Activated T-helper 2 cell treated with anti-CD3 and anti-CD28 coated beads, Interferon-gamma antibody, Interleukin-2, Interleukin-4, amounts not matched to agents 10 μg/mL and 5 μg/mL and 100 μg/mL, durations not matched to agents 14 hours and 24 hours and 36 hours (primary cell): ENCODE results near the gene ATG3. TPM values are rescaled to one million over a fixed set of nuclear protein-coding genes. Genes with fewer than 3 reads are reported as not detected.
"Not testable (repeated sequence)": the region's sequence is repeated elsewhere in the genome, so short reads cannot be mapped to it uniquely, and the experiment has no call there.

Experiments used
- DNase-seq: peaks from one replicate; pipeline ENCODE4 v3.0.0; 2021; ENCODE audit warnings: low spot score
- H3K27ac Mint-ChIP-seq: one replicate; pipeline ENCODE4 v1.8.0; 2021; ENCODE audit warnings: mixed read lengths
- H3K27me3 Mint-ChIP-seq: one replicate; pipeline ENCODE4 v1.8.0; 2021; ENCODE audit warnings: low read depth, mixed read lengths
- H3K36me3 Mint-ChIP-seq: one replicate; pipeline ENCODE4 v1.8.0; 2021; ENCODE audit warnings: low read depth, mixed read lengths
- H3K4me1 Mint-ChIP-seq: one replicate; pipeline ENCODE4 v1.8.0; 2021; ENCODE audit warnings: low read depth, mixed read lengths
- H3K4me3 Mint-ChIP-seq: one replicate; pipeline ENCODE4 v1.8.0; 2021; ENCODE audit warnings: low read depth, mild to moderate bottlenecking, moderate library complexity, mixed read lengths
- H3K9me3 Mint-ChIP-seq: one replicate; pipeline ENCODE4 v1.8.0; 2021; ENCODE audit warnings: mixed read lengths
- intact Hi-C: fragments of 100-400 bp; cut with micrococcal nuclease; formaldehyde crosslinking; loops from one replicate; pipeline ENCODE4 v1.15.1; 2023
- total RNA-seq: library from RNA; stranded (reverse); gene quantifications from 2 replicates; pipeline ENCODE4 v1.2.3, GENCODE V29; 2022

Gene ATG3
- total RNA-seq, 1 donor from 2014 or later, result 61.6 TPM

DNA sequence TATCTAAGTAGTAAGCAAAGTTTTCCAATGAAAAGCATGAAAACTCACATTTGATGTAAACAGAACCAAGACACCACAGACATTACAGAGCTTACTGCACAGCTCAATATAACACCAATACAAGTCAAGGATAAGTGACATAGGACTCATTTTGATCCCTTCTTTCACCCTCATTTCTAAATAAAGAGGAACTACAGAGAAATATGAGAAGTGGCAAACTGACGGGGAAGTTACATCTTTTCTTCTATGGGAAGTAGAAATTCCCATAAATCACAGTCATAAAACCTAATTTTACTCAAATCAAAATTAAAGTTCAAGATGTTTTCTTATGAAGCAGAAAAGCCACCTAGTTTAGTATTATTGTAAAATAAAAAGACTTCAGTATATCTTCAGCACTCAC lies 3.8 kb downstream of the ATG3 start:
- Mint-ChIP-seq H3K27me3 (no peaks in the 10 kb centered on the region), H3K27ac (peak overlapping the region; percentile 4), H3K36me3 (peaks cover 49% of the 10 kb centered on the region), H3K4me3 (no peak overlapping the region), H3K4me1 (peaks cover 45% of the 10 kb centered on the region), H3K9me3 (peaks cover 2% of the 10 kb centered on the region)
- DNase-seq, result no peak
- intact Hi-C loops, result no loop called here

GRCh38 chr3:112555535-112556170 lies 6.1 kb downstream of the ATG3 start:
- no peaks in the 10 kb centered on the region for H3K27me3 Mint-ChIP-seq
- H3K4me3 Mint-ChIP-seq, result peak overlapping the region; percentile 27
- peaks cover 41% of the 10 kb centered on the region for H3K4me1 Mint-ChIP-seq
- peaks cover 12% of the 10 kb centered on the region for H3K9me3 Mint-ChIP-seq
- H3K36me3 Mint-ChIP-seq, result peaks cover 67% of the 10 kb centered on the region
- H3K27ac Mint-ChIP-seq, result peak overlapping the region; percentile 29
- no peak for DNase-seq
- intact Hi-C loops, result no loop called here

DNA sequence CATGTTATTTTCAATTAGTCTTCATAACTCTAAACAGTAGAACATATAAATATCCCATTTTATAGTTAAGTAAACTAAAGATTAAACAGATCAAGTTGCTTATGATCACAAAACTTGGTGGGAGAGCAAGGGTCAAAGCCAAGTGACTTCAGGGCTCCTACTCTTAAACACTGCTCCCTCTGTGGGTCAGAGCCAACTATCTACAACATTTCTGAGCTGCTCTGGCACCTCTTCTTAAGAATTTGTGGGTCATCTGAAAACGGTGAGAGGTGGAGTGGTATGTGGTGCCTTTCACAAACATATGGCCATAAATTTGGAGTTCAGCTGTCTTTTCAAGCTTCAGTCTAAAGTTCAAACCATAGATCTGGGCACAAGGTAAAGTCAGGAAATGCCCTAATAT lies 10.9 kb downstream of the ATG3 start:
- intact Hi-C loops, result no loop called here

DNA sequence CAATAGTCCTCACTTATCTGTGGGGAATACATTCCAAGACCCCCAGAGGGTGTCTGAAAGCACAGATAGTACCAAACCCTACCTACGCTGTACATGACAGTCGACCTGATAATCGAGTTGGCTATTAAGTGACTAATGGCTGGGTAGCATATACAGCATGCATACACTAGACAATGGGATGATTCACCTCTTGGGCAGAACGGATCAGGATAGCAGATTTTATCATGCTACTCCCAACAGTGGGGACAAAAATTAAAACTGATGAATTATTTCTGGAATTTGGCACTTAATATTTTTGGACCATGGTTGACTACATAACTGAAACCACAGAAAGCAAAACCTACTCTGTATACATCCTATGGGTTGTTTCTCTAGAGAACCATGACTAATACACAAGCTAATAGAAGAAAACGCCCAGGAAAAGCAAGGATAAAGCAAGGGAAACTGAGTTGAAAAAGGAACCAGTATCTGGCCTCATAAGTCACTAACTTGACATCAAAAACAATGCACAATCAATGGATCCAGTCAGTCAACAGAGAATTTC lies 15.5 kb downstream of the ATG3 start:
- H3K27ac Mint-ChIP-seq, result no peak overlapping the region
- peaks cover 58% of the 10 kb centered on the region for H3K36me3 Mint-ChIP-seq

More for the DNA sequence above, 10.9 kb downstream of the ATG3 start:
- Mint-ChIP-seq H3K27ac (no peak overlapping the region), H3K9me3 (peaks cover 12% of the 10 kb centered on the region), H3K36me3 (peaks cover 59% of the 10 kb centered on the region), H3K27me3 (no peaks in the 10 kb centered on the region), H3K4me1 (peaks cover 24% of the 10 kb centered on the region), H3K4me3 (no peak overlapping the region)
- DNase-seq, result no peak

GRCh38 chr3:112539825-112540650 lies 21.7 kb downstream of the ATG3 start:
- Mint-ChIP-seq H3K4me1 (peaks cover 16% of the 10 kb centered on the region), H3K36me3 (peaks cover 83% of the 10 kb centered on the region)

More for the DNA sequence above, 15.5 kb downstream of the ATG3 start:
- H3K27me3 Mint-ChIP-seq, result no peaks in the 10 kb centered on the region
- peaks cover 10% of the 10 kb centered on the region for H3K4me1 Mint-ChIP-seq
- intact Hi-C loops, result no loop called here
- no peaks in the 10 kb centered on the region for H3K9me3 Mint-ChIP-seq
- no peak overlapping the region for H3K4me3 Mint-ChIP-seq
- DNase-seq, result no peak

DNA sequence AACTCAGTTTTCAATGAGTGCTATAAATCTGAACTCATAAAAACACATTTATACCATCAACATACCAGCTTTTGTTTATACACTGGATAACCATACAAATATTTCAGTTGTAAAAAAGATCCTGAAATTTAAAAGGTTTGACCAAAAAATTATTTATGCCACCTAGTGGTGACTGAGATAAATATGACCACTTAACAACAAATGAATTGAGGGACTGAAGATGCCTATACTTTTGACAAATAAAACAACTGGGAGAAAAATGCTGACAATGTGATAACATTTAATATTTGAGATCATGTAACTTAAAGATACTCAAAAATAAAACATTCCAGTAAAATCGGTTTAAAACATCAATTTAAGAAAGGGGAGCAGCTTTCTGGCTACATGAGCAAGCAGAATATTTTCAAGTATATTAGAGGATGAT lies 30.4 kb downstream of the ATG3 start:
- Mint-ChIP-seq H3K4me3 (no peak overlapping the region), H3K27ac (no peak overlapping the region), H3K4me1 (peaks cover 4% of the 10 kb centered on the region), H3K9me3 (no peaks in the 10 kb centered on the region), H3K36me3 (peaks cover 46% of the 10 kb centered on the region), H3K27me3 (no peaks in the 10 kb centered on the region)
- intact Hi-C loops, result loop anchor here (2.0 kb wide), 2 partner anchors 205 to 395 kb away; no protein-coding TSS in a partner anchor
- DNase-seq, result no peak

More at GRCh38 chr3:112539825-112540650, 21.7 kb downstream of the ATG3 start:
- no peak for DNase-seq
- peak overlapping the region; percentile 10 for H3K27ac Mint-ChIP-seq
- no peaks in the 10 kb centered on the region for H3K27me3 Mint-ChIP-seq
- H3K9me3 Mint-ChIP-seq, result no peaks in the 10 kb centered on the region
- intact Hi-C loops, result no loop called here
- H3K4me3 Mint-ChIP-seq, result no peak overlapping the region

DNA sequence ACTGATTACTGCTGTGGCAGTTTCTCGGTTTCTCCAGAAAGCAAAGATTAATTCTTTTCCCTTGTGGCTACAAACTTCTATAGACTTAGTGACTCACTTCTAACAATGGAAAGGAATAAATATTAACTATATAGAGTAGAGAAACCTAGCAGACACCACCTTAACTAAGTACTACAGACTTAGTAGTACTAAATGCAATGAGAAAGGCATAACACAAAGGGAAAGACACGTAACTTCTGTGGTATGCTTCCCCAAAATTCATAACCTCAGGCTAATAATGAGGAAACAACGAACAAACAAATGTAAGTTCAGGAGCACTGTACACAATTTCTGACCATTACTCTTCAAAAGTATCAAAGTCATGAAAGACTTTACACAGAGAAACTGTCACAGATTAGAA lies 31.2 kb downstream of the ATG3 start:
- Mint-ChIP-seq H3K9me3 (no peaks in the 10 kb centered on the region), H3K4me3 (no peak overlapping the region), H3K27ac (no peak overlapping the region), H3K36me3 (peaks cover 40% of the 10 kb centered on the region), H3K27me3 (no peaks in the 10 kb centered on the region), H3K4me1 (peaks cover 2% of the 10 kb centered on the region)
- DNase-seq, result no peak
- intact Hi-C loops, result loop anchor here (2.0 kb wide), 2 partner anchors 204 to 394 kb away; no protein-coding TSS in a partner anchor

DNA sequence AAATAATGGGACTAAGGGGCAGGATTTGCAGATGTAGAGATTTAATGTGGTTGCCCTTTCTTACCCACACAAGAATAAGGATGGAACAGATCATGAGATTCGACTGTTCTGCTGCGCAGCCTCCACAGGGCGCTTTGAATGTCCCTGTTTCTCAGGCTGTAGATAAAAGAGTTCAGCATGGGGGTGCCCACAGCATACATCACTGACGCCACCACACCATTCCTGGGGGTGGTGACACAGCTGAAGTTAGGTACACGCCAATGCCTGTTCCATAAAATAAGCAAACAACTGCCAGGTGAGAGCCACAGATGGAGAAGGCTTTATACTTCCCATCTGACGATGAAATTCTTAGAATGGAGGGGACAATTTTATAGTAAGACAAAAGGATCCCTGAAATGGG lies 37.6 kb downstream of the ATG3 start:
- H3K27me3 Mint-ChIP-seq, H3K27ac Mint-ChIP-seq, DNase-seq, intact Hi-C loops, H3K4me3 Mint-ChIP-seq, H3K9me3 Mint-ChIP-seq, H3K36me3 Mint-ChIP-seq: not testable (repeated sequence)
- H3K4me1 Mint-ChIP-seq, result peaks cover 14% of the 10 kb centered on the region

- H3K4me3 Mint-ChIP-seq, result no peak overlapping the region
- H3K9me3 Mint-ChIP-seq, result peaks cover 11% of the 10 kb centered on the region
- DNase-seq, result no peak
- H3K27me3 Mint-ChIP-seq, result no peaks in the 10 kb centered on the region
- H3K27ac Mint-ChIP-seq, result no peak overlapping the region
- intact Hi-C loops, result loop anchor here (1.0 to 5.0 kb wide), 7 partner anchors 29 to 407 kb away; no protein-coding TSS in a partner anchor
- H3K36me3 Mint-ChIP-seq, result peaks cover 15% of the 10 kb centered on the region
- peaks cover 27% of the 10 kb centered on the region for H3K4me1 Mint-ChIP-seq
These were observed 42.2 kb downstream of the ATG3 start for GRCh38 chr3:112519424-112520001.

DNA sequence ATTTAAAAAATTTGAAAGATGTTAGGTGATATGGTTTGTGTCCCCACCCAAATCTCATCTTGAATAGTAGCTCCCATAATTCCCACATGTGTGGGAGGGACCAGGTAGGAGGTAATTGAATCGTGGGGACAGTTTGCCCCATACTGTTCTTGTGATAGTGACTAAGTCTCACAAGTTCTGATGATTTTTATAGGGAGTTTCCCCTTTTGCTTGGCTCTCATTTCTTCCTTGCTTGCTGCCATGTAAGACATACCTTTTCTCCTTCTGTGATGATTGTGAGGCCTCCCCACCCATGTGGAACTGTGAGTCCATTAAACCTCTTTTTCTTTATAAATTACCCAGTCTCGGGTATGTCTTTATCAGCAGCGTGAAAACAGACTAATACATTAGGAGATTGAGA lies 42.8 kb downstream of the ATG3 start:
- peaks cover 26% of the 10 kb centered on the region for H3K4me1 Mint-ChIP-seq
- H3K4me3 Mint-ChIP-seq, H3K27ac Mint-ChIP-seq, DNase-seq, H3K27me3 Mint-ChIP-seq: not testable (repeated sequence)
- peaks cover 11% of the 10 kb centered on the region for H3K9me3 Mint-ChIP-seq
- peaks cover 18% of the 10 kb centered on the region for H3K36me3 Mint-ChIP-seq
- intact Hi-C loops, result loop anchor here (1.0 to 5.0 kb wide), 7 partner anchors 28 to 407 kb away; no protein-coding TSS in a partner anchor

DNA sequence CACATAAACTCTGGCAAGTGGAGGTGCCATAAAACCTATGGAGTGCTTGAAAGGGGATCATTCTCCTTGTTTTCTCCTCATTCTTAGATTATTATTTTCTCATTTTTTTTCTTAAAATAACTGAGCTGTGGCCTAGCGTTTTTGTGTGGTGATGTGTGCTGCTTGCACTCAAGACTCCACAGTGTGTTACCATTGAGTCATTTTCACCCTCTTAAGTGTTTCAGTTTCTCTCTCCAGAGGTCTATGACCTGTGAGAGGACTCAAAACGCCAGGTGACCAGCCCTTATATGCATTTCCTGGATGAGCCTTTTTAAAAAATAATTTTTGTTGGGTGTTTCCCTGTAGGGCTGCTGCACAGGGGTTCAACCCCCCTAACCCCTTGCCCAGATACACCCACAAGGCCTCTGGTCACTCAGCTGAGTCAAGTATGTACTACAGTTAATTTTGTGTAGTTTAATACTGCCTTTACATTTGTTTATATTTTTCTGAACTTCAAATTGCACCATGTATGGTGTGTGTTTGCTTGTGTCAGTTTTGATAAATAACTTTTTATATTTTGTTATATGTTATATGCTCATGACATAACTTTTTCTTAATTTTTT lies 47.1 kb downstream of the ATG3 start:
- peaks cover 28% of the 10 kb centered on the region for H3K36me3 Mint-ChIP-seq
- H3K27ac Mint-ChIP-seq, result peak overlapping the region; percentile 46

GRCh38 chr3:112512320-112512719 lies 49.4 kb downstream of the ATG3 start:
- intact Hi-C loops, result no loop called here
- H3K4me3 Mint-ChIP-seq, result no peak overlapping the region

More for the DNA sequence above, 47.1 kb downstream of the ATG3 start:
- Mint-ChIP-seq H3K9me3 (peaks cover 35% of the 10 kb centered on the region), H3K4me3 (no peak overlapping the region), H3K4me1 (peaks cover 26% of the 10 kb centered on the region), H3K27me3 (no peaks in the 10 kb centered on the region)
- intact Hi-C loops, result loop anchor here (1.0 to 5.0 kb wide), 3 partner anchors 54 to 402 kb away; no protein-coding TSS in a partner anchor
- DNase-seq, result no peak

More at GRCh38 chr3:112512320-112512719, 49.4 kb downstream of the ATG3 start:
- DNase-seq, result no peak
- Mint-ChIP-seq H3K27me3 (no peaks in the 10 kb centered on the region), H3K36me3 (peaks cover 21% of the 10 kb centered on the region), H3K9me3 (peaks cover 41% of the 10 kb centered on the region), H3K4me1 (peaks cover 22% of the 10 kb centered on the region), H3K27ac (no peak overlapping the region)
